ENCODE data around the gene RAI1. TPM values are rescaled to one million over a fixed set of nuclear protein-coding genes. Genes with fewer than 3 reads are reported as not detected.

The RAI1 gene
- total and polyA plus RNA-seq, 10 of the 15 experiments (the other 5 are each of a cell fraction or from before 2014, with no cell fraction given): 0.66 to 37.7 (median 6.0) TPM

GRCh38 chr17:17819561-17819995 lies 138.3 kb downstream of the RAI1 start (continued):
- TF ChIP-seq RELA (IDR thresholded peaks at IDR 0.05; ENCODE audit: borderline replicate concordance, partially characterized antibody) (peak; percentile 88), ZSCAN29 (IDR thresholded peaks at IDR 0.05) (no peak), POU2F2 (IDR thresholded peaks at IDR 0.05; ENCODE audit: borderline replicate concordance, low read depth, low read length) (peak; percentile 98; the same call in 2 of the 3 replicates), HCFC1 (IDR thresholded peaks at IDR 0.05; ENCODE audit: low read length) (no peak), KDM1A (IDR thresholded peaks at IDR 0.05; ENCODE audit: borderline replicate concordance) (no peak), ZNF217 (IDR thresholded peaks at IDR 0.05) (no peak)

GRCh38 chr17:17820046-17820445 lies 138.8 kb downstream of the RAI1 start:
- H3K27ac ChIP-seq (ENCODE audit: control insufficient read depth, insufficient read depth): no peak overlapping the region
- H3K79me2 ChIP-seq (ENCODE audit: control insufficient read depth, insufficient read depth, low read length): no peaks in the 10 kb centered on the region; the same call in 1 of the 2 replicates
- H3K9me3 ChIP-seq (replicated peaks; ENCODE audit: control insufficient read depth, insufficient read depth, low read length): no peaks in the 10 kb centered on the region
- H3K36me3 ChIP-seq (ENCODE audit: control insufficient read depth in 2 of 2, insufficient read depth in 2 of 2, low read length in 1 of 2): peaks cover 5 to 27% of the 10 kb centered on the region in 2 experiments; a peak in 3 of 4 replicates
- ChIA-PET POLR2A (interaction anchor here (0.6 to 10.9 kb wide), 5 partner anchors 16 to 137 kb away, joined by 3 to 163 read pairs (median 9); partner anchors contain the start of gene SREBF1), CTCF (interaction anchor here (0.8 to 2.1 kb wide), 9 partner anchors 8 to 141 kb away, joined by 3 to 11 read pairs (median 3); no protein-coding TSS in a partner anchor), SMC1A (ENCODE audit: uncharacterized antibody, unreplicated experiment) (interaction anchor here (0.7 to 4.4 kb wide), 7 partner anchors 8 to 130 kb away, joined by 3 to 46 read pairs (median 6); partner anchors contain the start of gene SREBF1), RAD21 (ENCODE audit: unreplicated experiment) (interaction anchor here (1.0 to 9.0 kb wide), 5 partner anchors 12 to 136 kb away, joined by 3 to 105 read pairs (median 4); partner anchors contain the start of gene SREBF1)
- FAIRE-seq (no peak), ATAC-seq (no peak), DNase-seq (ENCODE audit: low read depth, low spot score) (no peak)
- intact Hi-C loops (cut with micrococcal nuclease; ENCODE audit: unreplicated experiment): loop anchor here (5.0 kb wide), 1 partner anchor 217 kb away; the partner anchor contains the start of genes ATPAF2 and GID4
- H2AFZ ChIP-seq (ENCODE audit: control insufficient read depth, low read depth, low read length): no peak overlapping the region
- WGBS (ENCODE audit: insufficient coverage, insufficient replicate concordance, low lambda C conversion rate, missing lambda C conversion rate): 71% methylated on average over 8 of the region's 10 CpGs
- in situ Hi-C loops (cut with MboI): no loop called here
- no TSS peak for BruUV-seq (replicated peaks)
- H3K4me3 ChIP-seq: no peak overlapping the region
- H3K9ac ChIP-seq (ENCODE audit: control insufficient read depth, insufficient read depth, low read length): no peak overlapping the region
- no peak overlapping the region; the same call in 1 of the 2 replicates for H3K4me2 ChIP-seq (ENCODE audit: control insufficient read depth, insufficient read depth)
- no peaks in the 10 kb centered on the region for H3K27me3 ChIP-seq (replicated peaks in 1 of 2; ENCODE audit: control insufficient read depth in 2 of 2, insufficient read depth in 2 of 2, low read length in 1 of 2)
- no peak for TF ChIP-seq ZBTB33 (IDR thresholded peaks at IDR 0.05)
- TF ChIP-seq RFX5 (IDR thresholded peaks at IDR 0.05; ENCODE audit: low read depth, low read length): no peak
- no peak for TF ChIP-seq PBX3 (IDR thresholded peaks at IDR 0.05; ENCODE audit: insufficient replicate concordance, low read depth, low read length)
- TF ChIP-seq TBL1XR1 (IDR thresholded peaks at IDR 0.05; ENCODE audit: low read depth, low read length): no peak
- TF ChIP-seq NR2C1 (IDR thresholded peaks at IDR 0.05): no peak
- no peak for TF ChIP-seq NKRF (conservative IDR thresholded peaks at IDR 0.05)
- TF ChIP-seq BMI1 (IDR thresholded peaks at IDR 0.05; ENCODE audit: borderline replicate concordance): no peak
- no peak for TF ChIP-seq RAD21 (IDR thresholded peaks at IDR 0.05; ENCODE audit: insufficient read depth, low read depth, low read length)
- no peak for TF ChIP-seq HDAC2 (IDR thresholded peaks at IDR 0.05)
- TF ChIP-seq RELA (IDR thresholded peaks at IDR 0.05; ENCODE audit: borderline replicate concordance, partially characterized antibody): no peak
- no peak for TF ChIP-seq PAX8 (IDR thresholded peaks at IDR 0.05)
- no peak for TF ChIP-seq ELK1 (IDR thresholded peaks at IDR 0.05; ENCODE audit: low read depth, low read length)
- TF ChIP-seq TARDBP (IDR thresholded peaks at IDR 0.05; ENCODE audit: borderline replicate concordance): no peak
- H3K4me1 ChIP-seq (ENCODE audit: control insufficient read depth, insufficient read depth, low read length): peaks cover 45% of the 10 kb centered on the region
- no peaks in the 10 kb centered on the region; the same call in 1 of the 2 replicates for H4K20me1 ChIP-seq (ENCODE audit: control insufficient read depth, insufficient read depth)
